Esophagus muscularis mucosa (tissue), 4 donors: ENCODE data around the gene PPY. TPM values are rescaled to one million over a fixed set of nuclear protein-coding genes. Genes with fewer than 3 reads are reported as not detected.

Source experiments
- DNase-seq: peaks from one replicate; pipeline ENCODE4 v3.0.0-alpha.2; 2017; ENCODE audit errors: extremely low spot score
- H3K27ac ChIP-seq, 4 donors: fragments of 200-600 bp; sonication (generic); replicated peaks in 1 of 4; 1 replicate in 3 of 4; 2 replicates in 1 of 4; pipeline ENCODE4 v1.5.1; 2016 to 2019; ENCODE audit warnings: mild to moderate bottlenecking in 1 of 4
- H3K27me3 ChIP-seq, 4 donors: fragments of 200-600 bp; sonication (generic); one replicate each; pipeline versions ENCODE4 v1.5.1 to v1.6.0; 2016 to 2019
- H3K36me3 ChIP-seq, 4 donors: fragments of 200-600 bp; sonication (generic); one replicate each; pipeline ENCODE4 v1.5.1; 2016 to 2019
- H3K4me1 ChIP-seq, 4 donors: fragments of 200-600 bp; sonication (generic); one replicate each; pipeline ENCODE4 v1.5.1; 2016 to 2019
- H3K4me3 ChIP-seq, 4 donors: fragments of 200-600 bp; sonication (generic); 1 replicate in 2 of 4; 2 replicates in 2 of 4; pipeline ENCODE4 v1.5.1; 2016 to 2019; ENCODE audit warnings: mild to moderate bottlenecking in 4 of 4, moderate library complexity in 1 of 4
- H3K9me3 ChIP-seq, 4 donors: fragments of 200-600 bp; sonication (generic); 1 replicate in 3 of 4; 2 replicates in 1 of 4; pipeline ENCODE4 v1.5.1; 2016 to 2019
- CTCF ChIP-seq, 3 experiments: fragments of 200-600 bp in 2 of 3; fragments of 450-650 bp in 1 of 3; sonication (generic) in 2 of 3; IDR thresholded peaks; one replicate each; pipeline ENCODE4 v1.5.1; 2017 to 2019; ENCODE audit warnings: antibody characterized with exemption in 3 of 3, mild to moderate bottlenecking in 2 of 3, moderate library complexity in 1 of 3
- EP300 ChIP-seq: sonication (generic); formaldehyde crosslinking; IDR thresholded peaks from one replicate; pipeline ENCODE4 v1.6.1; 2017; ENCODE audit warnings: antibody characterized with exemption
- POLR2A ChIP-seq: fragments of 450-650 bp; IDR thresholded peaks from one replicate; pipeline ENCODE4 v1.6.1; 2017; ENCODE audit warnings: antibody characterized with exemption, moderate library complexity, mild to moderate bottlenecking, low read depth
- POLR2AphosphoS5 ChIP-seq, 2 donors: sonication (generic); formaldehyde crosslinking; IDR thresholded peaks; one replicate each; pipeline ENCODE4 v1.6.1; 2017; ENCODE audit warnings: antibody characterized with exemption in 2 of 2
- WGBS: methylation state at CpG from one replicate; pipeline ENCODE4 v1.1.5; 2018; 5-methylcytosine and 5-hydroxymethylcytosine counted together
- intact Hi-C: fragments of 100-400 bp; cut with DNase I; formaldehyde crosslinking; loops from one replicate; pipeline ENCODE4 v1.15.1; 2023
- total RNA-seq, 4 donors: library from RNA; depleted of rRNA; stranded (reverse); fragments of >200 nt; gene quantifications; one replicate each; pipeline versions ENCODE4 v1.1.0 to v1.2.1, GENCODE V29; 2016

The PPY gene
- total RNA-seq, 4 donors from 2014 or later, result not detected

DNA sequence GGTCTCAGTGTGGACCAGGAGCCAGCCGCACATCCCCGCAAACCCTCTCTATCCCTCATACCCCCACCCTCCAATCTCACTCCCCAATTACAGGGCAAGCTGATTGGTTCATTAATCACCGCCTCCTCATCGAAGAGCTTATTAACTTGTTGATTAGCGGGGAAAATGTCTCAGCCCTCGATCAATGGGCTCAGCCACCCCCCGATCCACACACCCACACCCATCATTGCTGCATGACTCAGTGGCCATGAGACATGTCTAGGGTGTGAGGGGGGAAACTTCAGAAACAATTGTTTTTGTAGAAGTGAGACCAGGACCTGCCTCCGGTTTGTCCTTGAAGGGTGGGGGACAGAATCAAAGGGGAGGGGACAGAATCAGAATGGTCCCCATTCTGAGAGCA lies 13.9 kb upstream of the PPY start:
- no peaks in the 10 kb centered on the region for H3K36me3 ChIP-seq
- H3K9me3 ChIP-seq, result no peaks in the 10 kb centered on the region
- peaks cover 10 to 16% (median 13%) of the 10 kb centered on the region in 4 donors for H3K4me1 ChIP-seq
- H3K27me3 ChIP-seq, result peaks cover 0 to 76% (median 28%) of the 10 kb centered on the region in 4 donors
- intact Hi-C loops, result no loop called here
- DNase-seq, result no peak
- H3K27ac ChIP-seq, result no peak overlapping the region
- 80% methylated on average over 8 of the region's 8 CpGs for WGBS
- no peak overlapping the region for H3K4me3 ChIP-seq
- TF ChIP-seq POLR2AphosphoS5 (IDR thresholded peaks at IDR 0.05), result no peak
- no peak for TF ChIP-seq CTCF (IDR thresholded peaks at IDR 0.05)
- no peak for TF ChIP-seq POLR2A
- no peak for TF ChIP-seq EP300

DNA sequence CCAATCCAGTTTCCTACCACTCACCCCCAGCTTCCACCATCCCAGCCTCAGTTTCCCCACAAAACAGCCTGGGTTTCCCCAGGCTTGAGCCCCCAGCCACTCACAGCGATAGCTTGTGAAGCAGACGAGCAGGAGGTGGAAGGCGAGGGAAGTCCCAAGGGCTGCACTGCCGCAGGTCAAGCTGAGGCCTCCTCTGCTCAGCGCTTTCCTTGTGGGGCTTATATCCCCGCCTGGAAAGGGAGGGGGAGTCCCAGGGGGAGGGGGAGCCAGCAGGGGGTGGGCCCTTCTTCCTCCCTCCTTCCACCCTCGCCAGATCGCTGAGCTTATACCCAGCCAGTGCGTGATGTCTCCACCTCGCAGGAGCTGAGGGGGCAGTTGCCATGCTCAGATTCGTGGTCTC lies 11.5 kb upstream of the PPY start, which contains the start of gene PYY:
TSS of gene PYY (minus strand) at position 195 of the 400 bp plus-strand sequence. CDS start 457 bp downstream, outside the sequence.
- intact Hi-C loops, result no loop called here
- H3K27me3 ChIP-seq, result peaks cover 0 to 80% (median 38%) of the 10 kb centered on the region in 4 donors
- no peak for DNase-seq

GRCh38 chr17:43952724-43953666 lies 10.7 kb upstream of the PPY start:
- WGBS, result 12% methylated on average over 48 of the region's 82 CpGs
- no peaks in the 10 kb centered on the region for H3K9me3 ChIP-seq

More for the DNA sequence above, 11.5 kb upstream of the PPY start, which contains the start of gene PYY:
- H3K36me3 ChIP-seq, result no peaks in the 10 kb centered on the region
- no peak for TF ChIP-seq CTCF (IDR thresholded peaks at IDR 0.05)
- no peak for TF ChIP-seq EP300
- no peak for TF ChIP-seq POLR2AphosphoS5 (IDR thresholded peaks at IDR 0.05)
- TF ChIP-seq POLR2A, result no peak
- H3K27ac ChIP-seq, result no peak within 1 kb of the TSS
- H3K4me1 ChIP-seq, result peaks cover 10 to 16% (median 13%) of the 10 kb centered on the region in 4 donors
- H3K4me3 ChIP-seq, result peak within 1 kb of the TSS in 3 of 4 donors; percentile 2 to 24 (median 18)
- H3K9me3 ChIP-seq, result no peaks in the 10 kb centered on the region
- 47% methylated on average over 8 of the region's 11 CpGs for WGBS

DNA sequence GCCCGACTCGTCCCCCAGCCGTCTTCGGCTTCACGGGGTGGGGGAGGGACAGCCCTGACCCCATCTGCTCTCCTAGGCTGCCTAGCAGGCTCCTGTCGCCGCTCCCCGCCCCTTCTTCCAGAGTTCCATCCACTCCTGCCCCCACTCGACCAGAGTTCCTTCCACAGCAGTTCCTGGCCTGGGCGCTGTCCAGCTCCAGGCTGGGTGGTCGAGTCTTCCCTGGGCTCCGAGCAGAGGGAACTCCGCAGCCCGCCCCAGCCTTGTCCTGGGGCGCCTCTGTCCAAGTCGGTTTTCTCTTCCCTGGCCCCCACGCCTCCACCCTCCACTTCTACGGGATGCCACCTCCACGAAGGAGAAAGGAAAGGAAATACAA lies 10.1 kb upstream of the PPY start:
- no peak for DNase-seq
- no peaks in the 10 kb centered on the region for H3K36me3 ChIP-seq
- H3K27me3 ChIP-seq, result peaks cover 0 to 90% (median 38%) of the 10 kb centered on the region in 4 donors
- H3K9me3 ChIP-seq, result no peaks in the 10 kb centered on the region
- TF ChIP-seq POLR2A, result no peak
- TF ChIP-seq POLR2AphosphoS5 (IDR thresholded peaks at IDR 0.05), result no peak
- TF ChIP-seq CTCF (IDR thresholded peaks at IDR 0.05), result no peak
- TF ChIP-seq EP300, result no peak
- H3K4me3 ChIP-seq, result peak overlapping the region in 3 of 4 donors; percentile 2 to 24 (median 18)
- WGBS, result 19% methylated on average over 13 of the region's 19 CpGs
- peaks cover 10 to 16% (median 13%) of the 10 kb centered on the region in 4 donors for H3K4me1 ChIP-seq
- H3K27ac ChIP-seq, result no peak overlapping the region
- intact Hi-C loops, result no loop called here

More at GRCh38 chr17:43952724-43953666, 10.7 kb upstream of the PPY start:
- peaks cover 10 to 16% (median 13%) of the 10 kb centered on the region in 4 donors for H3K4me1 ChIP-seq
- intact Hi-C loops, result no loop called here
- H3K4me3 ChIP-seq, result peak overlapping the region in 3 of 4 donors; percentile 2 to 24 (median 18)
- no peak for DNase-seq
- no peaks in the 10 kb centered on the region for H3K36me3 ChIP-seq
- no peak for TF ChIP-seq POLR2AphosphoS5 (IDR thresholded peaks at IDR 0.05)
- TF ChIP-seq EP300, result no peak
- peaks cover 0 to 88% (median 38%) of the 10 kb centered on the region in 4 donors for H3K27me3 ChIP-seq
- H3K27ac ChIP-seq, result no peak overlapping the region

DNA sequence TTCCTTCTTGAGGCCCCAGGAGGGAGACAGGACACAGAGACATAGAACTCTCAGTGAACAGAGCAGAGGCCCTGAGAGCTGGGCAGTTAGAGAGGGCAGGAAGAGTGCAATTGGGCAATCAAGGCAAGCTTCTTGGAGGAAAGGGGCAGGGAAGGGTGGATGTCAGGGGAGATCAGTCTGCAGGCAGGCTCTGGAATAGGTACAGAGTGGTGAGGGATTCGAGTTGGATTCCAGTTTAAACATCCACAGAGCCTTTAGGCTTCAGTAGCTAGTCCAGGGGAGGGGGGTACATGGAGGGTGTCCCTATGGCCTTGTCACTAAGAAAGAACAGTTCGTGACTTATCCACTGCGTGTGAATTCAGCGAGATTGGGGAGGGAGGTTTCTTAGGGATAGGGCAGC lies 9.5 kb upstream of the PPY start:
- Histone ChIP-seq H3K4me1 (peaks cover 10 to 16% (median 13%) of the 10 kb centered on the region in 4 donors), H3K4me3 (no peak overlapping the region), H3K36me3 (no peaks in the 10 kb centered on the region), H3K27ac (no peak overlapping the region), H3K27me3 (peaks cover 0 to 91% (median 38%) of the 10 kb centered on the region in 4 donors), H3K9me3 (no peaks in the 10 kb centered on the region)
- intact Hi-C loops, result no loop called here
- no peak for DNase-seq
- 66% methylated on average over 4 of the region's 4 CpGs for WGBS
- TF ChIP-seq POLR2A, result no peak
- no peak for TF ChIP-seq CTCF (IDR thresholded peaks at IDR 0.05)
- no peak for TF ChIP-seq EP300
